ENCODE results near the gene ZNF407.

DNA sequence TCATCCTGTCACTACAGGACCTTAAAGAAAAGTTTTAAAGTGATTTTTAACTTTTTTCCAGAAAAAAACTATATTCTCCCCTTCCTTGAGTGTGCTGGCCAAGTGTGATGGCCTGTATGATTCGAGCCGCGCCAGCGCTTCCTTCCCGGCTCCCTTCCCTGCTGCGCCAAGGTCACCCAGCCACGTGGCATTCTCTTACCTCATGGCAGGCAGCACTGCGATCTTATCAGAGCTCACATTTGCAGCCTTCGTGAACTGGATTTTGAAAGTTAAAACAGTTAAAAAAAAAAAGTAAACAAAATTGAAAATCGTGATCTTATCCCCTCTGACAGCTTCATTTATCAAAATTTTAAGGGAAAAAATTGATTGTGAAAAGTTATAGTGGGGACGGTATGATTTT, 331.4 kb downstream of the ZNF407 start:
- TF ChIP-seq, protein P1, sequence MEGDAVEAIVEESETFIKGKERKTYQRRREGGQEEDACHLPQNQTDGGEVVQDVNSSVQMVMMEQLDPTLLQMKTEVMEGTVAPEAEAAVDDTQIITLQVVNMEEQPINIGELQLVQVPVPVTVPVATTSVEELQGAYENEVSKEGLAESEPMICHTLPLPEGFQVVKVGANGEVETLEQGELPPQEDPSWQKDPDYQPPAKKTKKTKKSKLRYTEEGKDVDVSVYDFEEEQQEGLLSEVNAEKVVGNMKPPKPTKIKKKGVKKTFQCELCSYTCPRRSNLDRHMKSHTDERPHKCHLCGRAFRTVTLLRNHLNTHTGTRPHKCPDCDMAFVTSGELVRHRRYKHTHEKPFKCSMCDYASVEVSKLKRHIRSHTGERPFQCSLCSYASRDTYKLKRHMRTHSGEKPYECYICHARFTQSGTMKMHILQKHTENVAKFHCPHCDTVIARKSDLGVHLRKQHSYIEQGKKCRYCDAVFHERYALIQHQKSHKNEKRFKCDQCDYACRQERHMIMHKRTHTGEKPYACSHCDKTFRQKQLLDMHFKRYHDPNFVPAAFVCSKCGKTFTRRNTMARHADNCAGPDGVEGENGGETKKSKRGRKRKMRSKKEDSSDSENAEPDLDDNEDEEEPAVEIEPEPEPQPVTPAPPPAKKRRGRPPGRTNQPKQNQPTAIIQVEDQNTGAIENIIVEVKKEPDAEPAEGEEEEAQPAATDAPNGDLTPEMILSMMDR (IDR thresholded peaks at IDR 0.05) = no peak
- TF ChIP-seq POLR2A (IDR thresholded peaks at IDR 0.05) = no peak

Measured in gastroesophageal sphincter (tissue), 3 donors.